OCI-M2 (cell line): ENCODE data around the gene AKTIP.
"Not testable (repeated sequence)": the region's sequence is repeated elsewhere in the genome, so short reads cannot be mapped to it uniquely, and the experiment has no call there.

Source experiments
- DNase-seq: peaks from one replicate; lab custom pipeline; 2025; ENCODE audit not compliant: unreplicated experiment; lab: John Stamatoyannopoulos, UW

AKTIP gene

DNA sequence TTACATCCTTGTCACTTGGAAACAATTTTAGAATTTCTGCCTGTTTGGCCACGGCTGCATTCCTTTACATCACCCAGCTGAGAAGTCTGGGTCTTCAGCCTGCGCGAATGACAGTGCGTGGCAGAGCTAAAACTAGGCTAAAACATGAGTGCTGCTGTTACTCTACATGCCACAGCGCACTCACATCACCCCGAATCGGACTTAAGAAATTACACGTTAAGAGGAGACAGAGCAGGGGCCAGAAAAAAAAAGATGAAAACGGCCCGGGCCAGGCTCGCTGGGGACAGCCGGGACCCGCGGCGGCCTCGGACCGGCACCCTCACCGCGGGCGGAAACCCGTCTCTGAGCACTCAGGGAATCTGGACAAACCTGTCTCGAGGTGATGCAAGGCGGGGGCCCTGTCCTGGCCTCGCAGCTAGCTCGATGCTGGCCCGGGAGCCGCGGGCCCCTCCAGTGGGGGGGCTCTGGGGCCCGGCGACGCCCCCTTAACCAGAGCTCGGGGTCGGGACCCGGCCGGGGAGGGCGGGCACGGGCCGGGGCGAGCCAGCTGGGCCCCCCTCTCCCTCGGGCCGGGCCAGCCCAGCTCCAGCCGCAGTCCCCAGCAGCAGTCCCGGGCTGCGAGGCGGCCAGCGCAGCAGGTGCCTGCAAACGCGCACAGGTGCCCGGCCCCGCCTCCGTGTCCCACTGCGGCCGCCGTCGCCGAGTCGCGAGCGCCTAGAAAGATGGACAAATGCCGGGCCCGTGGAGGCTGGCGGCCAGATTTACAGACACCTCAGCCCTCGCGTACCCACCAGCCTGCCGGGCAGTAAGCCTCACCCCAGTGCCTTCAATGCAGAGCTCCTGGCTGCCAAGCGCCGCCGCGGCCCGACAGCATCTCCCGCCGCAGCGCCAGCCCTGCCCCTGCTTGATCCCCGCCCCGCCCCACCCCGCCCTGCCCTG is at the start of gene AKTIP:
Gene AKTIP (minus strand): TSS at position 879 of the 939 bp plus-strand sequence. CDS start 2,950 bp downstream, outside the sequence.
- DNase-seq, result no peak

GRCh38 chr16:53549970-53550690 is 47.1 kb upstream of the AKTIP start:
- DNase-seq, result peak; percentile 45

GRCh38 chr16:53546988-53547391 is 44.0 kb upstream of the AKTIP start:
- DNase-seq, result no peak

GRCh38 chr16:53545433-53545832 is 42.4 kb upstream of the AKTIP start:
- no peak for DNase-seq

- DNase-seq, result no peak
These were observed 39.3 kb upstream of the AKTIP start for GRCh38 chr16:53542283-53542682.

DNA sequence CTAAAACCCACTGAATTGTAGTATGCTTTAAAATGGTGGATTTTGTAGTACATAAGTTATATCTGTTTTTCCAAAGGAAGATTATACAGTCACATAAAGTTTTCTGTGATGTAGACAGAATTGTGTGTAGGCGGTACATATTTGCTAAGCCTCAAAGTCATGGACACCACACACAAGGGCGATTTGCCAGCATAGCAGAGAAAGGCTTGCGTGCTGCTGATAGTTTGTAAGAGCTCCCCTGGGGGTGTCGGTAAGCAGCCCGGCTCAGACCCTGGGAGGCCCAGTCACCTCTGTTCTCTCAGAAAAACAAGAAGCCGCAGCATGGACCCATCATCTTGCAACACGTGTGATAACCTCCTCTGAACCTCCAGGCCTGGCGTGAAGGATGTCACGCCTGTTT is 38.3 kb upstream of the AKTIP start:
- DNase-seq, result no peak

DNA sequence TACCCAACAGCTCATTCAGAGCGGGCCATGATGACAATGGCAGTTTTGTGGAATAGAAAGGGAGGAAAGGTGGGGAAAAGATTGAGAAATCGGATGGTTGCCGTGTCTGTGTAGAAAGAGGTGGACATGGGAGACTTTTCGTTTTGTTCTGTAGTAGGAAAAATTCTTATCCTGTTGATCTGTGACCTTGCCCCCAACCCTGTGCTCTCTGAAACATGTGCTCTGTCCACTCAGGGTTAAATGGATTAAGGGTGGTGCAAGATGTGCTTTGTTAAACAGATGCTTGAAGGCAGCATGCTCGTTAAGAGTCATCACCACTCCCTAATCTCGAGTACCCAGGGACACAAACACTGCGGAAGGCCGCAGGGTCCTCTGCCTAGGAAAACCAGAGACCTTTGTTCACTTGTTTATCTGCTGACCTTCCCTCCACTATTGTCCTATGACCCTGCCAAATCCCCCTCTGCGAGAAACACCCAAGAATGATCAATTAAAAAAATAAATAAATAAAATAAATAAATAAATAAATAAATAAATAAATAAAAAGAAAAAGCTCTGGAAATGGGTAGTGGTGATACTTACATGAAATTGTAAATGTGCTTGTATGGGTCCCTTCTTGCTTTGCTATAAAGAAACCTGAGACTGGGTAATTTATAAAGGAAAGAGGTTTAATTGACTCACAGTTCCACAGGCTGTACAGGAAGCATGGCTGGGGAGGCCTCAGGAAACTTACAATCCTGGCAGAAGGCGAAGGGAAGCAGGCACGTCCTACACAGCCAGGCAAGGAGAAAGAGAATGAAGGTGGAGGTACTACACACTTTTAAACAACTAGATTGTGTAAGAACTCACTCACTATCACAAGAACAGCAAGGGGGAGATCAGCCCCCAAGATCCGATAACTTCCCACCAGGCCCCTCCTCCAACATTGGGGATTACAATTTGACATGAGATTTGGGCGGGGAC is 37.0 kb upstream of the AKTIP start:
- DNase-seq, result not testable (repeated sequence)

DNA sequence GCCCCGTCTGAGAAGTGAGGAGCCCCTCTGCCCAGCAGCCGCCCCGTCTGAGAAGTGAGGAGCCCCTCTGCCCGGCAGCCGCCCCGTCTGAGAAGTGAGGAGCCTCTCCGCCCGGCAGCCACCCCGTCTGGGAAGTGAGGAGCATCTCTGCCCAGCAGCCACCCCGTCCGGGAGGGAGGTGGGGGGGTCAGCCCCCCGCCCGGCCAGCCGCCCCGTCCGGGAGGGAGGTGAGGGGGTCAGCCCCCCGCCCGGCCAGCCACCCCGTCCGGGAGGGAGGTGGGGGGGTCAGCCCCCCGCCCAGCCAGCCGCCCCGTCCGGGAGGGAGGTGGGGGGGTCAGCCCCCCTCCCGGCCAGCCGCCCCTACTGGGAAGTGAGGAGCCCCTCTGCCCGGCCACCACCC is 36.3 kb upstream of the AKTIP start:
- DNase-seq, result not testable (repeated sequence)

GRCh38 chr16:53537626-53538025 is 34.6 kb upstream of the AKTIP start:
- DNase-seq, result no peak

DNA sequence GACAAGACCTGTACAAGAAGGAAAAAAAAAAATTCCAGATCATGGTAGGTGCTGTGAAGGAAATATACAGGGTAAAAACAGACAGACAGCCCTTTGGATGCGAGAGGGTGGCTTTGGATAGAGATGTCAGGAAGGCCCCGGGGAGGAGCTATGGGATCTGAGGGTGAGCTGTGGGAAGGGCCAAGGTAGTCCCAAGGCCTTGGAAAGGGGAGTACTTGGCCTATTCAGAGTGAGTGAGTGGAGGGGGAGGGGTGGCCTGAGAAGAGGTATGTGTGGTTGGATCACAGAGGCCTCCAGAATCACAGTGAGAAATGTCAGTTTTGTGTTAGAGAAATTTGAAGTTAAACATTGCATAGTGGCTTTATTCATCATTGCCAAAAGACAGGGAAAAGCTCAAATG is 31.2 kb upstream of the AKTIP start:
- DNase-seq, result no peak

- DNase-seq, result no peak
These were observed 27.7 kb upstream of the AKTIP start for GRCh38 chr16:53530741-53531140.

GRCh38 chr16:53530046-53530445 is 27.0 kb upstream of the AKTIP start:
- DNase-seq, result no peak

GRCh38 chr16:53529513-53529912 is 26.5 kb upstream of the AKTIP start:
- no peak for DNase-seq

- DNase-seq, result no peak
These were observed 25.8 kb upstream of the AKTIP start for GRCh38 chr16:53528797-53529196.

GRCh38 chr16:53523971-53524548 is 21.1 kb upstream of the AKTIP start:
- DNase-seq, result no peak

DNA sequence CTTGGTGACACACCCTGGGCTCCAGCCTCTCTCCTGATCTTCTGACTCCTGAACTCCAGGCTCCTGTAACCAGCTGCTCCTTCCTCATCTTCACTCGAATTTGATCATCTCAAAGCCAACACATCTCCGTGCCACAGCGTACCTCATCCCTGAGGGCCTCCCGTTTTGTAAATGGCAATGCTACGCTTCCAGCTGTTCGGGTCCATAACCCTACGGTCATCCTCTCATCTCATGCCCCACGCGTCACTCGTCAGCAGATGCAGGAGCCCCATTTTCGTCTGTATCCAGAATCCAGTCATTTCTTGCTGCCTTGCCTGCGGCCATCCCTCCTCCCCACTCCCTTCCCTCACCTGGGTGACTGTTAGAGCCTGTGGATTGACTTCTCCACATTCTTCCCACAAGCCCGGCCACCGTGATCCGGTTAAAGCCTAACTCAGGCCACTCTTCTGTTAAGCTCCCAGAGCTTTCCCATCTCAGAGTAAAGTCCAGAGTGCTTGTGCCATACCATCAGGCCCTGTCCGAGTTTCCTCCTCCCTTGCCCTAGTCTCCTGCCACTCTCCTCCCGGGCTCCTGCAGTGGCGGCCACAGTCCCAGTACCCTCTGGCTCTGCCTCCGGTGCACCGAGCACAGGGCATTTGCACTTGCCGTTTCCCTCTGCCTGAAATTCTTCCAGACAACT is 20.3 kb upstream of the AKTIP start:
- no peak for DNase-seq

- DNase-seq, result no peak
These were observed 16.5 kb upstream of the AKTIP start for GRCh38 chr16:53519417-53520091.

DNA sequence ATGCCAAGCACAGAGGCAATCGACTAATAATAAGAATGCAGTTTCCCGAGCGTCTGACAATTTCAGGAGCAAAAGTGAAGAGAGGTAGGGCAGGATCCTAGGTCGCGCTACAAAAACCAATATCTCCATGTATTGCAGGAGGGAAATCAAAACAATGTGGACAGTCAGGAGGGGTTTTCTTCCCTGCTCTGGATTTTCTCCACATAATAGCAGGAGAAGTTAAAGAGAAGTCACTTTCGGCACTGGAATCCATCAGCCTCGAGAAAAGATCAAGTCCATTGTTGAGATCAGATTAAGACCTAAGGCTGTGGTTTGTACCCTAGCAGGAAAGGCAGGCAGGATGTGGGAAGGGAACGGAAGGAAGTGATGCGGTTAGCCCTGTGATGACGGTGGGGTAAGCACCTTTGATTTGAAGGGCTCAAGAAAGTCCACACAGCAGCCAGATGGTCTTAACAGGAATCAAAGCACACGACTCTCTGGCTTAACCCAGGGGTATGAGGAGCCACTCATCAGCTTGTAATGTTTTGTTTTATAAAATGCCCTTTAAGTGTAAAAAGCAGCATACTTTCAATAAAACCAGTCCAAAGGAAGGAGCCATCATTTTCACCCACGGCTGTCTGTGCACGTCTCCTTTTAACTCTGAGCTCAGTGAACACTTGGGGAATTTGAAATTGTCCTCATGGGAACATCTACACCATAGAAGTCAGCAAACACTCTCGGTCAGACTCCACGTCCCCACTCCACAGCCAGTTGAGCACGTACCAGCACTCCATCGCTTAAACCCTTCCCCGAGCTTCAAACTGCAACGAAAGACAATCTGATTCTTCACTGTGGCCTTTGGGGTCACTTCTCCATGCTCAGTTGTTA is 15.8 kb upstream of the AKTIP start:
- no peak for DNase-seq

GRCh38 chr16:53517851-53518250 is 14.8 kb upstream of the AKTIP start:
- no peak for DNase-seq
